B cell (primary cell): ENCODE measurements around the gene DNPH1. TPM values are rescaled to one million over a fixed set of nuclear protein-coding genes. Genes with fewer than 3 reads are reported as not detected.

ENCODE experiments used
- ATAC-seq: fragments of 200-7000 bp; cut with Tn5 transposase; one replicate; pipeline ENCODE4 v1.10.0; 2021; ENCODE audit warnings: low read depth, mild to moderate bottlenecking, moderate number of reproducible peaks, moderate library complexity
- CTCF ChIA-PET: fragments of 350-600 bp; sonication (Branson Sonifier 250); formaldehyde crosslinking; loops from one replicate; lab custom pipeline; 2021; ENCODE audit warnings: antibody characterized with exemption, inconsistent platforms; lab: Charles Lee
- POLR2A ChIA-PET: fragments of 350-600 bp; sonication (Branson Sonifier 250); formaldehyde crosslinking; loops from one replicate; lab custom pipeline; 2021; ENCODE audit warnings: antibody characterized with exemption; lab: Charles Lee
- DNase-seq: peaks from one replicate; pipeline ENCODE4 v3.0.0; 2013
- H2AFZ ChIP-seq: 2 replicates; pipeline ENCODE4 v1.6.1; 2012; ENCODE audit warnings: mild to moderate bottlenecking, low read depth, low read length; ENCODE audit not compliant: insufficient read depth, poor library complexity, severe bottlenecking
- H3K27ac ChIP-seq, 2 donors: 1 replicate in 1 of 2; 2 replicates in 1 of 2; pipeline ENCODE4 v1.5.1; 2012 to 2013; ENCODE audit warnings: low read length in 2 of 2, mild to moderate bottlenecking in 2 of 2, moderate library complexity in 1 of 2
- H3K27me3 ChIP-seq, 4 experiments: fragments of 200-600 bp in 1 of 4; sonication (generic) in 1 of 4; replicated peaks in 1 of 4; 1 replicate in 2 of 4; 2 replicates in 2 of 4; pipeline versions ENCODE4 v1.6.1 to v1.7.0; 2013 to 2016; ENCODE audit warnings: low read length in 3 of 4, mild to moderate bottlenecking in 2 of 4, mixed read lengths in 1 of 4, moderate library complexity in 1 of 4; ENCODE audit not compliant: insufficient read depth in 4 of 4, control insufficient read depth in 3 of 4; ENCODE audit errors: control extremely low read depth in 1 of 4
- H3K36me3 ChIP-seq, 2 experiments: replicated peaks in 1 of 2; 1 replicate in 1 of 2; 2 replicates in 1 of 2; pipeline versions ENCODE4 v1.6.1 to v1.7.1; 2013; ENCODE audit warnings: low read length in 1 of 2; ENCODE audit not compliant: insufficient read depth in 2 of 2, control insufficient read depth in 1 of 2; ENCODE audit errors: control extremely low read depth in 1 of 2, extremely low read depth in 1 of 2
- H3K4me1 ChIP-seq, 2 donors: fragments of 200-600 bp in 1 of 2; sonication (generic) in 1 of 2; 1 replicate in 1 of 2; 2 replicates in 1 of 2; pipeline versions ENCODE4 v1.5.1 to v1.6.1; 2013 to 2017; ENCODE audit warnings: low read length in 2 of 2; ENCODE audit not compliant: control insufficient read depth in 2 of 2, insufficient read depth in 2 of 2
- H3K4me2 ChIP-seq: replicated peaks from 2 replicates; pipeline ENCODE3; 2012; ENCODE audit warnings: mild to moderate bottlenecking, low read depth, low read length; ENCODE audit not compliant: poor library complexity, severe bottlenecking
- H3K4me3 ChIP-seq, 5 experiments: fragments of 200-600 bp in 1 of 5; sonication (generic) in 1 of 5; 1 replicate in 3 of 5; 2 replicates in 2 of 5; pipeline versions ENCODE4 v1.5.1 to v1.7.0; 2011 to 2016; ENCODE audit warnings: low read length in 4 of 5, mild to moderate bottlenecking in 4 of 5, low read depth in 2 of 5, control low read depth in 1 of 5, moderate library complexity in 1 of 5; ENCODE audit not compliant: insufficient read depth in 1 of 5; ENCODE audit errors: control extremely low read depth in 1 of 5, extremely low read depth in 1 of 5
- H3K79me2 ChIP-seq: fragments of 200-600 bp; sonication (generic); one replicate; pipeline ENCODE4 v1.6.0; 2016; ENCODE audit warnings: low read length; ENCODE audit not compliant: control insufficient read depth, insufficient read depth
- H3K9ac ChIP-seq: fragments of 200-600 bp; sonication (generic); 2 replicates; pipeline ENCODE4 v1.6.1; 2017; ENCODE audit warnings: mild to moderate bottlenecking, low read length, moderate library complexity
- H3K9me3 ChIP-seq, 3 donors: one replicate each; pipeline versions ENCODE4 v1.6.1 to v1.7.1; 2013; ENCODE audit warnings: low read length in 2 of 3; ENCODE audit not compliant: control insufficient read depth in 2 of 3, insufficient read depth in 1 of 3; ENCODE audit errors: control extremely low read depth in 1 of 3
- H4K20me1 ChIP-seq: 2 replicates; pipeline ENCODE4 v1.6.0; 2012; ENCODE audit warnings: mild to moderate bottlenecking, low read length; ENCODE audit not compliant: insufficient read depth, control insufficient read depth, poor library complexity, severe bottlenecking
- H3K27ac Mint-ChIP-seq: one replicate; pipeline ENCODE4 v1.8.0; 2021; ENCODE audit warnings: mixed read lengths
- H3K27me3 Mint-ChIP-seq: one replicate; pipeline ENCODE4 v1.8.0; 2021; ENCODE audit warnings: mixed read lengths
- H3K4me1 Mint-ChIP-seq: one replicate; pipeline ENCODE4 v1.8.0; 2021; ENCODE audit warnings: mixed read lengths
- H3K4me3 Mint-ChIP-seq: one replicate; pipeline ENCODE4 v1.8.0; 2021; ENCODE audit warnings: mixed read lengths
- H3K9me3 Mint-ChIP-seq: one replicate; pipeline ENCODE4 v1.8.0; 2022; ENCODE audit warnings: mixed read lengths; ENCODE audit not compliant: insufficient read depth
- EZH2 ChIP-seq: IDR thresholded peaks from 2 replicates; pipeline ENCODE4 v1.6.1; 2012; ENCODE audit warnings: borderline replicate concordance, low read depth, mild to moderate bottlenecking, moderate library complexity, low read length; ENCODE audit not compliant: insufficient read depth, poor library complexity, severe bottlenecking
- WGBS: methylation state at CpG from one replicate; pipeline ENCODE4 v1.1.5; 2013; ENCODE audit warnings: missing lambda C conversion rate; ENCODE audit not compliant: insufficient coverage; 5-methylcytosine and 5-hydroxymethylcytosine counted together
- intact Hi-C: fragments of 100-400 bp; cut with micrococcal nuclease; formaldehyde crosslinking; loops from one replicate; pipeline ENCODE4 v1.10.0; 2022
- polyA plus RNA-seq: library from polyadenylated mRNA; depleted of rRNA; stranded (reverse); fragments of >200 nt; gene quantifications from 2 replicates; pipeline ENCODE4 v1.2.3, GENCODE V29; 2012
- total RNA-seq, 2 donors: library from RNA; stranded (reverse); fragments of 120-200 nt in 1 of 2; gene quantifications; 1 replicate in 1 of 2; 2 replicates in 1 of 2; pipeline versions ENCODE4 v1.2.3 to v1.2.4, GENCODE V29; 2013 to 2022
- TF ChIP-seq, protein P1 (sequence below): fragments of 200-600 bp; IDR thresholded peaks from one replicate; pipeline ENCODE4 v1.8.0; 2022; ENCODE audit warnings: antibody characterized with exemption, mild to moderate bottlenecking

The DNPH1 gene
- total and polyA plus RNA-seq, 2 donors (not counting 1 experiment from before 2014, with no cell fraction given): 29.0 to 52.8 TPM

DNA sequence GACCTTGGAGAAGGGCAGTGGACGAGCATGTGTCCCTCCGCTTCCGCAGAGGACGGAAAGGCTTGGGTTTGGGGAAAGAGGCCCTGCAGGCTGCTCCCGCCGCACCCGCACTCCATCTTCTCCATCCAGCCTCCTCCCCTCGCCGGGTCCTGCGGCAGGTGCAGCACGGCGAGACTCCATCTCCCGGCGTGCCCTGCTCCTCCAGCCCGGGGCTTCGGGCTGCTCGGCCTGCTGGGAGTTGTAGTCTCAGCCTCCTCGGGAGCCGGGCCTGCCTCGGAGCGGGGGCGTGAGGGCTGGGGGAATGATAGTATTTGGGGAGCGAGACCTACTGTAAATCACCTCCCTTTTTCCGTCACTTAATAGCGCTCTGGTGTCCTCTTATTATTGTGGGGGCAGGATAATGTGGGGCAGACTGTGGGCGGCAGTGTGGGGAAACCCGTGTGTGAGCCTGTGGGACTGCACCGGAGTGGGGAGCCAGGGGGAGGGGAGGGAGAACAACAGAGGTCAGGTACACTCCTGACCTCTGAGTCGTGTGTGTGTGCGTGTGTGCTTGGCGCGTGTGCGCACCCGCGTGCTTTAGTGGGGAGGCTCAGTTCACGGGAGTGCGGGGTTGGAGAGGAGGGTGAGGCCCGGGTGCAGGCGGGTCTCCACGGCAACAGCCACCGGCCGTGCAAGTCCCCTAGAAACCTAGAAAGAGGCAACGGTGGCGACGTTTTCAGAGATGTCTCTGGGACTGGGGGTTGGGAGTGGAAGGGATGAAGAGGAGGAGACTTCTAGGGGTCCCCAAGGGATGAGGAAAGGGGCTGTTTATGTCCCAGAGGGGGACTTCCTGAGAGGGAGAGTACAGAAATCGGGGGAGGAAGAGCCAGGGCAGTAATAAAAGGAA lies 18.1 kb upstream of the DNPH1 start:
- Mint-ChIP-seq H3K27ac (peak overlapping the region; percentile 87), H3K4me1 (peaks cover 22% of the 10 kb centered on the region), H3K4me3 (no peak overlapping the region), H3K9me3 (no peaks in the 10 kb centered on the region), H3K27me3 (peaks cover 29% of the 10 kb centered on the region)
- ATAC-seq (peak; percentile 96), DNase-seq (peak; percentile 87)
- WGBS: 1% methylated on average over 37 of the region's 46 CpGs
- H3K4me2 ChIP-seq: peak overlapping the region; percentile 90
- H3K9ac ChIP-seq: peak overlapping the region; percentile 69
- ChIA-PET POLR2A (interaction anchor here (1.0 to 1.7 kb wide), 3 partner anchors 18 to 122 kb away, joined by 3 to 8 read pairs (median 7); partner anchors contain the start of genes DNPH1 and ZNF318), CTCF (interaction anchor here (0.7 to 1.8 kb wide), 8 partner anchors 8 to 90 kb away, joined by 3 to 8 read pairs (median 4); partner anchors contain the start of genes CRIP3 and DNPH1)
- H3K27me3 ChIP-seq: peaks cover 0 to 62% (median 38%) of the 10 kb centered on the region in 4 experiments
- H4K20me1 ChIP-seq: no peaks in the 10 kb centered on the region
- peak overlapping the region; percentile 51 to 65 for H3K27ac ChIP-seq
- peaks cover 19 to 21% of the 10 kb centered on the region in 2 donors for H3K4me1 ChIP-seq
- no peaks in the 10 kb centered on the region for H3K79me2 ChIP-seq
- no peak for TF ChIP-seq EZH2
- TF ChIP-seq, protein P1, sequence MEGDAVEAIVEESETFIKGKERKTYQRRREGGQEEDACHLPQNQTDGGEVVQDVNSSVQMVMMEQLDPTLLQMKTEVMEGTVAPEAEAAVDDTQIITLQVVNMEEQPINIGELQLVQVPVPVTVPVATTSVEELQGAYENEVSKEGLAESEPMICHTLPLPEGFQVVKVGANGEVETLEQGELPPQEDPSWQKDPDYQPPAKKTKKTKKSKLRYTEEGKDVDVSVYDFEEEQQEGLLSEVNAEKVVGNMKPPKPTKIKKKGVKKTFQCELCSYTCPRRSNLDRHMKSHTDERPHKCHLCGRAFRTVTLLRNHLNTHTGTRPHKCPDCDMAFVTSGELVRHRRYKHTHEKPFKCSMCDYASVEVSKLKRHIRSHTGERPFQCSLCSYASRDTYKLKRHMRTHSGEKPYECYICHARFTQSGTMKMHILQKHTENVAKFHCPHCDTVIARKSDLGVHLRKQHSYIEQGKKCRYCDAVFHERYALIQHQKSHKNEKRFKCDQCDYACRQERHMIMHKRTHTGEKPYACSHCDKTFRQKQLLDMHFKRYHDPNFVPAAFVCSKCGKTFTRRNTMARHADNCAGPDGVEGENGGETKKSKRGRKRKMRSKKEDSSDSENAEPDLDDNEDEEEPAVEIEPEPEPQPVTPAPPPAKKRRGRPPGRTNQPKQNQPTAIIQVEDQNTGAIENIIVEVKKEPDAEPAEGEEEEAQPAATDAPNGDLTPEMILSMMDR: no peak
- H3K9me3 ChIP-seq: peaks cover 0 to 4% (median 0%) of the 10 kb centered on the region in 3 donors
- intact Hi-C loops: loop anchor here (1.0 to 2.0 kb wide), 5 partner anchors 18 to 381 kb away; partner anchors contain the start of genes ABCC10, DNPH1, GTPBP2 and KLHDC3
- peak overlapping the region; percentile 51 to 85 (median 72) for H3K4me3 ChIP-seq
- peak overlapping the region; percentile 94 for H2AFZ ChIP-seq
- H3K36me3 ChIP-seq: no peaks in the 10 kb centered on the region
